HG02759 (cell line): Measurements from ENCODE around the gene THAP9.

Experiments
- ATAC-seq: cut with Tn5 transposase; IDR thresholded peaks from one replicate; pipeline ENCODE4 v1.9.1; 2021; ENCODE audit warnings: mild to moderate bottlenecking, moderate library complexity; ENCODE audit not compliant: unreplicated experiment

The THAP9 gene

GRCh38 chr4:82948647-82949204 is 48.2 kb downstream of the THAP9 start:
- ATAC-seq, result no peak

- ATAC-seq, result no peak
Observed at GRCh38 chr4:82951196-82951595, 50.7 kb downstream of the THAP9 start.

GRCh38 chr4:82954212-82954611 is 53.7 kb downstream of the THAP9 start:
- ATAC-seq, result no peak

GRCh38 chr4:82957045-82957444 is 56.5 kb downstream of the THAP9 start:
- ATAC-seq, result no peak

DNA sequence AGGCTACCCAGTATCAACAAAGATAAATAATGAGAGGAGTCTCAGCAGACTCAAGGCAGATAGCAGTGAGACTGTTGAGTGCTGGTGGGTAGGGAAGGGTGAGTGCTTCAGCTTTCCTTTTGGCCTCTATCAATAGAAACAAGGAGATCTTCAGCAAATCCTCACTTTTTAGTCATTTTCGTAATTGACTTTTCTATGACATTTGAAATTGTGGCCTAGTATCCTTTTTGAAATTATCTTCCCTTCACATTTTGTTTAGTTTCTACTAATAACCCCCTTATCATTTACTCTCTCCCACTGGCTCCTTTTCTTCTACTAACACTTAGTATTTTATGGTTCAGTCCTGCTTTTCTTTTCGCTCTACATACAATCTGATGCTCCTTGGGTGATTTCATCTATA is 65.2 kb downstream of the THAP9 start:
- ATAC-seq, result no peak

- peak; percentile 83 for ATAC-seq
Observed at GRCh38 chr4:82968972-82969371, 68.4 kb downstream of the THAP9 start.

DNA sequence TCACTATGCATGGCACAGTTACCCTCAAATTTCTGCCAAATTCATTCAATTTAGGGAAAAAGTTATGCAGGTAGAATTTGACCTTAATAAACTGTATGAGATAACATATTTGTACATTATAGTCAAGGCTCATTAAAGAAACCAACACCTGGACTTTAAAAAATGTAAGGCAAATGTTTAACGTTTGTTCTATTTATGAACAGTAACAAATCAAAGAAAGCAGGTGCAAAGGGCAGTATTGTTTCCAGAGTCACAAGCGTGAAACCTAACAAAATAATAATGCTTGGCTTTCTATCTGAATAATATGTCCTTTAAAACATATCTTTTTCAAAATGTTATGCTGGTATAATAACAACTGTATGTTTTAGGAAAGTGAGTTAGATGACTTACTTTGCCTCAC is 68.9 kb downstream of the THAP9 start:
- peak; percentile 10 for ATAC-seq
